ENCODE results near the gene TTYH2. TPM values are rescaled to one million over a fixed set of nuclear protein-coding genes. Genes with fewer than 3 reads are reported as not detected.

TTYH2 gene
- total RNA-seq, 6 experiments from 2014 or later, result 0.60 to 1.8 (median 1.3) TPM

DNA sequence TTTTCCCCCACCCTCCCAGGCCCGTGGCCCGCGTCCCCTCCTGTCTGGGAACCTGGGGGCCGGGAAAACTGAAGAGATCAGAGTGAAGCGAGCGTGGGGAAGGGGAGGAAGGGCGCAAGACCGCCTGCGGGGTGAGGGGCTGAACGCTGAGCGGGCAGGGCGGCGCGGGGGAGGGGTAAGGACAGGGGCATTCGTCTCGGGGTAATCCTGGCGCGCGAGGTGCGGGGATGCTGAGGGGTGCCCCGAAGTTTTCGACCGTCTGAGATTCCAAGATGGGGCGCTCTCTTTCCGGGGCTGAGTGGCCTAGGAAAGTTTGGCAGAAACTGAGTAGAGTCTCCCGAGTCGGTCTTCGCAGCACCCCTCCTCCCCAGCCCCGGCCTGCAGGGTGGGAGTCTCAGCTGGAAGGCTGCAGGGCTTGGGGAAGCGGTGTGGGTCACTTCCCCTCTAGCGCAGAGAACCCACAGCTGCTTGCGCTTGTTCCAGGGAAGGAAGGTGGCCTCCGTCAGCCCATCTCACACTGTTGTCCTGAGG lies 555 bp downstream of the TTYH2 start:
- peaks cover 0 to 13% (median 6%) of the 10 kb centered on the region in 4 donors for H3K36me3 ChIP-seq
- 6% methylated on average over 13 of the region's 33 CpGs for whole genome bisulfite sequencing (ENCODE audit: insufficient coverage, low coverage, low lambda C conversion rate, missing lambda C conversion rate)
- H3K4me1 ChIP-seq, result peaks cover 0 to 16% (median 6%) of the 10 kb centered on the region in 4 donors
- H3K27ac ChIP-seq, result no peak overlapping the region
- TF ChIP-seq, protein P1, sequence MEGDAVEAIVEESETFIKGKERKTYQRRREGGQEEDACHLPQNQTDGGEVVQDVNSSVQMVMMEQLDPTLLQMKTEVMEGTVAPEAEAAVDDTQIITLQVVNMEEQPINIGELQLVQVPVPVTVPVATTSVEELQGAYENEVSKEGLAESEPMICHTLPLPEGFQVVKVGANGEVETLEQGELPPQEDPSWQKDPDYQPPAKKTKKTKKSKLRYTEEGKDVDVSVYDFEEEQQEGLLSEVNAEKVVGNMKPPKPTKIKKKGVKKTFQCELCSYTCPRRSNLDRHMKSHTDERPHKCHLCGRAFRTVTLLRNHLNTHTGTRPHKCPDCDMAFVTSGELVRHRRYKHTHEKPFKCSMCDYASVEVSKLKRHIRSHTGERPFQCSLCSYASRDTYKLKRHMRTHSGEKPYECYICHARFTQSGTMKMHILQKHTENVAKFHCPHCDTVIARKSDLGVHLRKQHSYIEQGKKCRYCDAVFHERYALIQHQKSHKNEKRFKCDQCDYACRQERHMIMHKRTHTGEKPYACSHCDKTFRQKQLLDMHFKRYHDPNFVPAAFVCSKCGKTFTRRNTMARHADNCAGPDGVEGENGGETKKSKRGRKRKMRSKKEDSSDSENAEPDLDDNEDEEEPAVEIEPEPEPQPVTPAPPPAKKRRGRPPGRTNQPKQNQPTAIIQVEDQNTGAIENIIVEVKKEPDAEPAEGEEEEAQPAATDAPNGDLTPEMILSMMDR (IDR thresholded peaks at IDR 0.05), result no peak
- no peak for TF ChIP-seq POLR2A (IDR thresholded peaks at IDR 0.05)
- H3K4me3 ChIP-seq, result peak overlapping the region; percentile 44 to 63 (median 62)
- H3K9me3 ChIP-seq, result no peaks in the 10 kb centered on the region
- ATAC-seq, result peak in 1 of 4 donors; percentile 6
- intact Hi-C loops (cut with DNase I), result no loop called here
- DNase-seq, result peak in 1 of 3 donors; percentile 53
- no peaks in the 10 kb centered on the region for H3K27me3 ChIP-seq

DNA sequence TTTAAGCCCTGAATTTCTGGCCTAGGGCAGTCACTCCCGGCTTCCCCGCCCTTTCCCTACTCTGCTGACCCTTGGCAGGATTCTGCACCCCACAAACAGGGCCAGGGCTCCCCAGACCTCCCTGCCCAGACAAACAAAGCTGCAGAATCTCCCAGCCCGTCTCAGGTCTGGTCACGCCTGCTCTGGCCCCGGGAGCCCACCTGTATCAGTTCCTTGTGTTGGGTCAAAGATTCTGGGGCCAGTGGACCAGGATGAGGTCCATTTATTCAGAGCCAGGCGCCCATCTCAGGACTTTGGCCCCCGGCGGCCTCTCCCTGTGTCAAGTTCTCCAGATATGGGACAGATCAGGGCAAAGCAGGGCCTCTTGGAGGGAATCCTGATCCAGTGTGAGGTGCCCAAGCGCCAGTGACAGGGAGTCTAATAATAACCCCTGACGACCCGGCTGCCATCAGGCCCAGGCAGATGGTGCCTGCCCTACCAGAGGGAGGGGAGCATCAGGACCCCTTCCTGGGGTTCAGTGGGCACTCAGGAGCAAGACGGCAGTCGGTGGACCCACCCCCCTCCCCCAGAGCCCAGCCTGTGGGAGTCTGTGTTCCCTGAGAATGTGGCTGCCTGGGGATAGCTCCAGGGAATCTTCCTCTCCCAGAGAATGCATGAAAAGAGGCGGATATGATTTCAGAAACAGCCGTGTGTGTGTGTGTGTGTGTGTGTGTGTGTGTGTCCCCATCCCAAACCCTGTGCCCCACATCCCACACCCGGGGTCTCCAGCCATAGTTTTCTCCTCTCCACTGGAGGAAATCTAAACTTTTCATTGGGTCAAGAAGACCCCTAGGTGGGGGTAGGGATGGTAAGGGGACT lies 1.3 kb downstream of the TTYH2 start:
- no peak overlapping the region for H3K4me3 ChIP-seq
- H3K9me3 ChIP-seq, result no peaks in the 10 kb centered on the region
- no peaks in the 10 kb centered on the region for H3K27me3 ChIP-seq
- H3K4me1 ChIP-seq, result peaks cover 0 to 16% (median 6%) of the 10 kb centered on the region in 4 donors
- no peak overlapping the region for H3K27ac ChIP-seq
- TF ChIP-seq, protein P1 (IDR thresholded peaks at IDR 0.05), result no peak
- no peak for TF ChIP-seq POLR2A (IDR thresholded peaks at IDR 0.05)
- no peak for ATAC-seq
- WGBS (ENCODE audit: insufficient coverage, low coverage, low lambda C conversion rate, missing lambda C conversion rate), result 69% methylated on average over 6 of the region's 16 CpGs
- DNase-seq, result no peak
- intact Hi-C loops (cut with DNase I), result no loop called here
- peaks cover 0 to 6% (median 2%) of the 10 kb centered on the region in 4 donors for H3K36me3 ChIP-seq

DNA sequence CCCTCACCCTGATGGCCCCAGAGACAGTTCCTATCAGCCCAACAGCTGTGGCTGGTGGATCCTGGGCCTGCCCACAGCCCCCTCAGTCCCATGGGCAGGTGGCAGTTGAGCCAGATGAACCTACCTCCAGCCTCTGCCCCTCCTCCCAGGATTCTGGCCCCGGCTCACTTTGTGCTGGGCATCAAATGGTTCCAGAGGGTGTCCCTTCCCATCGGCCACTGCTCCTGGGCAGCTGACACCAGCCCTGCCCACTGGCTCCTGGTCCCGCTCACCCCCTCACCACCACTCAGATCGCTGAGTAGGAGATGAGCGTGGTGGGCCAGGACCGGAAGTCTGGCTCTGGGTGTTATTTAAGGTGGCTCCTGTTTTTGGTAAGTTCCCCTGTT lies 2.0 kb downstream of the TTYH2 start:
- no peak overlapping the region for H3K27ac ChIP-seq
- WGBS (ENCODE audit: insufficient coverage, low coverage, low lambda C conversion rate, missing lambda C conversion rate), result 67% methylated on average over 3 of the region's 6 CpGs
- no peaks in the 10 kb centered on the region for H3K9me3 ChIP-seq
- no peaks in the 10 kb centered on the region for H3K27me3 ChIP-seq
- peaks cover 0 to 16% (median 6%) of the 10 kb centered on the region in 4 donors for H3K4me1 ChIP-seq
- ATAC-seq (no peak), DNase-seq (no peak)
- no peak overlapping the region for H3K4me3 ChIP-seq
- TF ChIP-seq POLR2A (IDR thresholded peaks at IDR 0.05), result no peak
- TF ChIP-seq, protein P1 (IDR thresholded peaks at IDR 0.05), result no peak
- H3K36me3 ChIP-seq, result peaks cover 0 to under 1% (median 0%) of the 10 kb centered on the region in 4 donors
- intact Hi-C loops (cut with DNase I), result no loop called here

DNA sequence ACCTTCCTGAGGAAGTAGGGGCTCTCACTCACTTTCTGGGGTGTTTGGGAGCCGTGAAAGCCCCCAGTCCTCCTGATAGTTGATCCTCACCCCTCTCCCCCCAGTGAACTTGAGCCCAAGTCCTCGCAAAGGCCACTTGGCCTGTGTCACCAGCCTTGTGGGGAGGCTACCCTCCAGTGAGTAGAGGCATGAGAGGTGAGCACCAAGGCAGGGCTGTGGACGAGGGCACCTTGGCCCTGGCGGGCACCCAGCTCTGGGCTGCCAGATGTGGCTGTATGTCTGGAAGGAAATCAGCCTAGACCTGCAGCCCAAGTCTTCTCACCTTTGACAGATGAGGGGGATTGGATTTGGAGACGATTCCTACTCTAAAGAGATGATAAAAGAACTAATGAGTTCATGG lies 3.1 kb downstream of the TTYH2 start:
- Histone ChIP-seq H3K4me3 (no peak overlapping the region), H3K9me3 (no peaks in the 10 kb centered on the region), H3K4me1 (peaks cover 0 to 16% (median 4%) of the 10 kb centered on the region in 4 donors), H3K27ac (no peak overlapping the region), H3K27me3 (no peaks in the 10 kb centered on the region), H3K36me3 (no peaks in the 10 kb centered on the region)
- 74% methylated on average over 3 of the region's 5 CpGs for WGBS (ENCODE audit: insufficient coverage, low coverage, low lambda C conversion rate, missing lambda C conversion rate)
- DNase-seq (no peak), ATAC-seq (no peak)
- TF ChIP-seq, protein P1 (IDR thresholded peaks at IDR 0.05), result no peak
- no peak for TF ChIP-seq POLR2A (IDR thresholded peaks at IDR 0.05)
- intact Hi-C loops (cut with DNase I), result no loop called here

Data from right lobe of liver (tissue), 6 donors.